Large intestine (tissue), 3 donors: ENCODE measurements around the gene CSF3R. TPM values are rescaled to one million over a fixed set of nuclear protein-coding genes. Genes with fewer than 3 reads are reported as not detected.
"Not testable (repeated sequence)": the region's sequence is repeated elsewhere in the genome, so short reads cannot be mapped to it uniquely, and the experiment has no call there.

ENCODE experiments used
- DNase-seq, 2 donors: peaks; one replicate each; pipeline versions ENCODE4 v3.0.0 to v3.0.0-alpha.2; 2013
- H3K27ac ChIP-seq: one replicate; pipeline ENCODE4 v1.5.1; 2013; ENCODE audit warnings: low read length
- H3K27me3 ChIP-seq: 2 replicates; pipeline ENCODE4 v1.6.1; 2013; ENCODE audit warnings: low read length; ENCODE audit not compliant: control insufficient read depth, insufficient read depth
- H3K36me3 ChIP-seq: 2 replicates; pipeline ENCODE4 v1.6.1; 2013; ENCODE audit warnings: low read length; ENCODE audit not compliant: control insufficient read depth, insufficient read depth
- H3K4me1 ChIP-seq: one replicate; pipeline ENCODE4 v1.6.1; 2013; ENCODE audit warnings: low read length; ENCODE audit not compliant: control insufficient read depth, insufficient read depth
- H3K4me3 ChIP-seq: one replicate; pipeline ENCODE4 v1.5.1; 2013; ENCODE audit warnings: low read length
- H3K9me3 ChIP-seq: one replicate; pipeline ENCODE4 v1.6.1; 2013; ENCODE audit warnings: mild to moderate bottlenecking, low read depth, low read length, moderate library complexity; ENCODE audit not compliant: control insufficient read depth
- WGBS: methylation state at CpG from one replicate; pipeline ENCODE4 v1.1.5; 2013; ENCODE audit warnings: low lambda C conversion rate; ENCODE audit not compliant: insufficient coverage; 5-methylcytosine and 5-hydroxymethylcytosine counted together
- polyA plus RNA-seq: library from polyadenylated mRNA; unstranded; fragments of 120-200 nt; gene quantifications from one replicate; pipeline ENCODE4 v1.2.1, GENCODE V29; 2013

Gene CSF3R
- polyA plus RNA-seq, 1 donor: 4.1 TPM

GRCh38 chr1:36501911-36502310 lies 19.2 kb upstream of the CSF3R start:
- H3K27ac ChIP-seq, H3K4me3 ChIP-seq, H3K4me1 ChIP-seq, H3K9me3 ChIP-seq, H3K36me3 ChIP-seq, H3K27me3 ChIP-seq, DNase-seq: not testable (repeated sequence)
- 100% methylated on average over 1 of the region's 4 CpGs for WGBS

- no peaks in the 10 kb centered on the region for H3K4me1 ChIP-seq
- no peak for DNase-seq
- H3K27me3 ChIP-seq: no peaks in the 10 kb centered on the region
- no peak overlapping the region for H3K27ac ChIP-seq
- H3K9me3 ChIP-seq: no peaks in the 10 kb centered on the region
- no peaks in the 10 kb centered on the region for H3K36me3 ChIP-seq
- no peak overlapping the region for H3K4me3 ChIP-seq
- WGBS: 100% methylated on average over 1 of the region's 2 CpGs
These were observed 14.5 kb upstream of the CSF3R start for GRCh38 chr1:36497207-36497606.

GRCh38 chr1:36494971-36495370 lies 12.3 kb upstream of the CSF3R start:
- Histone ChIP-seq H3K4me3 (no peak overlapping the region), H3K27ac (no peak overlapping the region), H3K27me3 (no peaks in the 10 kb centered on the region), H3K36me3 (no peaks in the 10 kb centered on the region), H3K9me3 (no peaks in the 10 kb centered on the region), H3K4me1 (no peaks in the 10 kb centered on the region)
- no peak for DNase-seq
- 100% methylated on average over 1 of the region's 5 CpGs for WGBS

- WGBS: 87% methylated on average over 6 of the region's 9 CpGs
- Histone ChIP-seq H3K36me3 (no peaks in the 10 kb centered on the region), H3K4me3 (no peak overlapping the region), H3K9me3 (no peaks in the 10 kb centered on the region), H3K27ac (no peak overlapping the region), H3K27me3 (no peaks in the 10 kb centered on the region), H3K4me1 (peaks cover 3% of the 10 kb centered on the region)
- no peak for DNase-seq
These were observed 10.8 kb upstream of the CSF3R start for GRCh38 chr1:36493524-36493923.

- DNase-seq: no peak
- H3K4me3 ChIP-seq: no peak overlapping the region
- H3K4me1 ChIP-seq: peaks cover 12% of the 10 kb centered on the region
- no peaks in the 10 kb centered on the region for H3K9me3 ChIP-seq
- no peaks in the 10 kb centered on the region for H3K27me3 ChIP-seq
- WGBS: 80% methylated on average over 1 of the region's 9 CpGs
- H3K27ac ChIP-seq: no peak overlapping the region
- no peaks in the 10 kb centered on the region for H3K36me3 ChIP-seq
These were observed 9.8 kb upstream of the CSF3R start for GRCh38 chr1:36492491-36492890.

- not testable (repeated sequence) for H3K36me3 ChIP-seq, H3K9me3 ChIP-seq, DNase-seq, H3K4me3 ChIP-seq, H3K27ac ChIP-seq, H3K27me3 ChIP-seq
- no CpG with 5 or more reads among the region's 10 CpGs for WGBS
- H3K4me1 ChIP-seq: peaks cover 24% of the 10 kb centered on the region
These were observed 6.7 kb upstream of the CSF3R start for GRCh38 chr1:36489258-36490051.

GRCh38 chr1:36487906-36488305 lies 5.2 kb upstream of the CSF3R start:
- H3K36me3 ChIP-seq: no peaks in the 10 kb centered on the region
- no CpG with 5 or more reads among the region's 3 CpGs for WGBS
- no peak for DNase-seq
- no peaks in the 10 kb centered on the region for H3K9me3 ChIP-seq
- H3K4me1 ChIP-seq: peaks cover 24% of the 10 kb centered on the region
- no peaks in the 10 kb centered on the region for H3K27me3 ChIP-seq
- peak overlapping the region; percentile 84 for H3K27ac ChIP-seq
- H3K4me3 ChIP-seq: no peak overlapping the region

GRCh38 chr1:36487336-36487725 lies 4.6 kb upstream of the CSF3R start:
- H3K36me3 ChIP-seq, H3K27me3 ChIP-seq, H3K4me3 ChIP-seq, DNase-seq, H3K9me3 ChIP-seq: not testable (repeated sequence)
- Histone ChIP-seq H3K27ac (peak overlapping the region; percentile 84), H3K4me1 (peaks cover 24% of the 10 kb centered on the region)
- WGBS: no CpG with 5 or more reads among the region's 9 CpGs

GRCh38 chr1:36486439-36487335 lies 4.0 kb upstream of the CSF3R start:
- Histone ChIP-seq H3K4me1 (peaks cover 28% of the 10 kb centered on the region), H3K36me3 (no peaks in the 10 kb centered on the region), H3K4me3 (no peak overlapping the region), H3K9me3 (no peaks in the 10 kb centered on the region), H3K27ac (peak overlapping the region; percentile 84), H3K27me3 (no peaks in the 10 kb centered on the region)
- DNase-seq: peak; percentile 93 to 97
- WGBS: 33% methylated on average over 2 of the region's 17 CpGs

GRCh38 chr1:36486093-36486438 lies 3.4 kb upstream of the CSF3R start:
- Histone ChIP-seq H3K27me3 (no peaks in the 10 kb centered on the region), H3K27ac (peak overlapping the region; percentile 84), H3K9me3 (no peaks in the 10 kb centered on the region), H3K4me3 (no peak overlapping the region), H3K36me3 (no peaks in the 10 kb centered on the region), H3K4me1 (peaks cover 31% of the 10 kb centered on the region)
- WGBS: 100% methylated on average over 1 of the region's 2 CpGs
- DNase-seq: no peak
